Stimulated activated CD4-positive, alpha-beta T cell treated with anti-CD3 and anti-CD28 coated beads, Interleukin-1b, Interleukin-23, amount 100 ng/mL, for 1 hour (primary cell): ENCODE results near the gene FAM170B.

ENCODE experiments used
- DNase-seq, 2 donors: peaks; one replicate each; pipeline ENCODE4 v3.0.0-alpha.2; 2020; ENCODE audit warnings: low read depth in 2 of 2

FAM170B gene

DNA sequence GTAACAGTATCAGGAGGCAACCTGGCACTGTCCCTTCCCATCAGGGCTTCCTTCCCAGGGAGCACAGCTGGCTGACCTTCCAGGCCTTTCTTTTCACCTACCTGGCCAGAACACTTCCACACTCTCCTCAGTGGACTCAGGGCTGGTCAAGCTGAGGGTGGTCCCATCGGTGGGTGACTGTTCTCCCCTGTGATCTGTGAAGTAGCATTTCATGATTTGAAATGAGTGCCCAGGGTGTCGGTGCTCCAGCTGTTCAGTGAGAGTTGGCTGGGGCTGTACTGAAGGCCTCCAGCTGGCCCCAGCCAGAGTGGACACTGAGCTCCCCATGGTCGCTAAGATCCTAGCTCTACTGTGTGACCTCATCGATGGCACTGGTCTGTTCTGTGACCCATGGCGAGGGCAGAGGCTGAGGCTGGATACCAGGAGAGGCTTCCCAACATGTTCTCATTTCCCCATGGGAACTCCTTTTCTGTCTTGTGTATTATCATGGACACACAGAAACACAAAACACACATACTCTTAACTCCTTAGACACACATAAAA lies at the start of gene FAM170B:
FAM170B (minus strand) TSS at position 316 of the 543 bp plus-strand sequence; CDS start at position 213, 103 bp downstream.
- DNase-seq, result no peak

DNA sequence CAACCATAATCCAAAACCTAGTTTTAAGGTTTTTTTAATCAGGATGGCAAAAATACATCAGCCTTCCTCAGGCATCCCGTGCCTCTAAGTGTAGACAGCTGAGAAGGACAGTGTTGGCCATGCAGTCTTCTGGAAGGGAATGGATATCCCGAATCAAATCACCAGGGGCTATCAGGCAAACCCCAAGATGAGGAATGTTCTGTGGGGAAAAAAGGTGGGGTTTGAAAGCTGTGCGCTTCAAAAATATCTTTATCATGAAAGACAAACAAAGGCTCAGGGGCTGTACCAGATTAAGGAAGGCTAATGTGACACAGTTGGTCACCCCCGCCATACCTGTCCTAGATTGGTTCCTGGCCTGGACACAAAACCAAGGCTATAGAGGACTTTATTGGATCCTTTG lies 49.0 kb upstream of the FAM170B start:
- no peak for DNase-seq

DNA sequence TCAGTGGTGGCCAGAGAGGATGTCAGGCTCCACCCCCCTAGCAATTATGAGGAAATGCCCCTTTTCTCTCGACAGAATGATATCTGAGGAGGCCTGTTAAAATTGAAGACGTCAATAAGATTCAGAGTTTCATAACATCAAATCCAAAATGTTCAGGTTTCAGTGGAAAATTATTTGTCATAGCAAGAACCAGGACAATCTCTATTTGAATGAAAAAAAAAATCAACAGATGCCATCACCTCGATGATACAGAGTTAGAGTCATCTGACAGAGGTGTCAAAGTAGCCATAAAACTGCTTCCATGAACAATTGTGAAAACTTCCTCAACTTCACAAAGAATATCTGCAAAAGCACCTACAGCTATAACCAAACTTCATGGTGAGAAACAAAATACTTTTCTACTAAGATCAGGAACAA lies 46.6 kb upstream of the FAM170B start:
- DNase-seq, result no peak

DNA sequence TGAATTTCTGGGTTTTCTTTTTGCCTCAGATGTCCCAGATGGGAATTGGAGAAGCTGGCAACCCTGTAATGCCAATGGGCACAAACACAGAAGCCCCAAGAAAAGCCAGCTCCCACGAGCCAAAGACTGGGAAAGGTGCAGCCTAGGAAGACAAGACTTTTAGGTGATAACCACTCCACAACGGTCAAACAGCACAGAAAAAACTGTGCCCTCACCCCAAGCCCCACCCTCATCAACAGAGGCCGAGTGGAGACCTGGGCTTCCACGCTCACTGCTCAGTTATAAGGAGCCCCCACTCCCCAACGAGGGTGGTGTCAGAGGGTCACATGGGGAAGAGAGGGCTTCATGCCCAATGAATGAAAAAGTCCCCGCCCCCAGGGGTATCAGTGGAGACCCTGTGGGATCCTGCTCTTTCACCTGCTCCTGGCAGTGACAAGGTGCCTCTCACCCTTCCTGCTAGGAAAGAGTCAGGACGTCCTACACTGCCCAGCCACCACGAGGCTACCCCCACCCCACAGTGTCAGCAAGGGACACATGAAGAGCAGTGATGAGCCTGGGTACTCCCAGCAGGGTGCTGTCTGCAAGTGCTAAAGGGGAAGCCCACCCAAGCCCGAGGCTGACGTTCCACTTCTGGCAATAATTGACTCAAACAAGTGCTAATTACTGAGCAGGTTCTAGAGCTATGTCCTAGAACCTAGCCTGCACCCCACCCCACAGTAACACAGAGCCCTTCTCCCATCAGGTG lies 46.0 kb upstream of the FAM170B start:
- no peak for DNase-seq

DNA sequence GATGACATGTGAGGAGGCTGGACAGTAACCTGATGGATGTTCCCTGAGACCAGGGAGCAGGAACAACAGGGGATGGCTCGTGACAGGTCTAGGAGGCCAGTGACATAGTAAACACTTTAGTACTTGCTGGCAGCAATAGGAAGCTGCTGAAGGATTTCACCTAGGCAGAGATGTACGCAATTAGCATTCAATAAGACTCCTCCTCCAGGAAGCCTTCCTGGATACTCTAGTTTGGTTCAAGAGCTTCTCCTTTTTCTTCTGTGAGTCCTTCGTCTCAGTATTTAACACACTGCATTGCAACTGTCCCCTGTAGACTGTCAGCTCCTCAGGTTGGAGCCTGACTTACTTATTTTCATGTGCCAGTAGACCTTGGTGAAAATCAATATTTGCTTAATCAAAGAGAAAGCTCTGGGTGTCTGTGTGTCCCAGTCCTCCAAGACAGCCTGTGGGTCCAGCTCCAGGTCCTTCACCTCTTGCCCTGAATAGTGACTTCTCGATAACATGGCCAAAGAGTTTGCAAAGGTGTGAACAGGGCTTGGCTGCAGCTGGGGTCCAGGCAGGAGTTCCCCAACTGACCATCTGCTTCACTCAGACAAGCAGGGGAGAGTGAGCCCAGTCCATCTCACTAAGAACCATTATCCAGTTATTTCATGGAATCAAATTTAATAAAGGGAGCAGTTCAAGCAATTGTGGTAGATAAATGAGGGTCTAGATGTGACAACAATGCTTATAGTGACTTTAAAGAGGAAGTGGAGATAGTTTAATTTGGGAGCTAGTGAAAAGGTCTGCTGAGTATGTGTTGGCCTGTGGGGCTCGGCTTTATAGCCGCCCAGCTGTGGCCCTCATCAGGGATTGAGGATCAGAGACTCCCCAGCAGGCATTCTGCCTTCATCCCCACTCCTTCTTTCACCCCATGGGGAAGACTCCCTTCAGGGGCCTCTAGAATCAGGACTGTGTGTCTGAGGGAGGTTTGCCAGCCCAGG lies 45.0 kb upstream of the FAM170B start:
- DNase-seq, result no peak

DNA sequence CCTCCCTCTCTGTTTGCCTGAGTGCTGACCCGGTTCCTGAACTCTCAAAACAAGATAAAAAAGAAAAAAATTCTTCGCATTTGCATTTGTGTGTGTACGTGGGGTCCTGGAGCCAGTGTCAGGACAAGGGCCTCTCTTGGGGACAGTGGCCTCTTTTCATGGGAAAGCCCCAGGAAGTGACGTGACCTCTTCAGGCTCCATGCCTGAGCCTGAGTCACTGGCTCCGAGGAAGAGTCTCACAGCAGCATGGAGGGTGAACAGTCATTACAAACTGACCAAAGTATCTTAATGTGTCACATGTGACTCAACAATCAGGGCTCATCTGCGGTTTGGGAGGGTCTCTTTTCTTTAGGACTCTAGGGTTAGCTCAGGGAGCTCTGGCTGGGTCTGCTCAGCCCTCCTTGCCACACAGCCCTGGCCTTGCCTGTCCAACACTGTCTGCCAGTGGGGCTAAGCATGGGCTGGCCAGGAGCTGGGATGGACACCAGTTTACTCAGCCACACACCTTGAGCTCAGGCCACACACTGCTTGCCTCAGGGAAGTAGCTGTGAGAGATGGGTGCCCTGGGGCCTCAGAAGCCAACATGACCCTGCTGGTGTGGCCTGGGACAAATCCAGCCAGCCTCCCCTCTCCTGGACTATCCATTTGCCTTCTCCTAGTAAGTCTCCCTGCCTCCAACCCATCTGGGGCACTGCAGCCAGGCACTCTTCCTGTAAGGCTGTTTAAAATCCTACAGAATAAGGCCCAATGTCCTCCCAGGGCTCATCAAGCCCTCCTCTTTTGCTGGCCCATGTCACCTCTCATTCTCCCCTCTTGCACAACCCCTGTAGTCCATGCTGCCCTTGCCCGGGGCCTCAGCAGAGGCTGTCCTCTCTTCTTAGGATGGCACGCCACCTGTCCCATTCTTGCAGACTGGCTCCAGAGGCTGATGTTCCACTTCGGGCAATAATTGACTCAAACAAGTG lies 43.9 kb upstream of the FAM170B start:
- no peak for DNase-seq

DNA sequence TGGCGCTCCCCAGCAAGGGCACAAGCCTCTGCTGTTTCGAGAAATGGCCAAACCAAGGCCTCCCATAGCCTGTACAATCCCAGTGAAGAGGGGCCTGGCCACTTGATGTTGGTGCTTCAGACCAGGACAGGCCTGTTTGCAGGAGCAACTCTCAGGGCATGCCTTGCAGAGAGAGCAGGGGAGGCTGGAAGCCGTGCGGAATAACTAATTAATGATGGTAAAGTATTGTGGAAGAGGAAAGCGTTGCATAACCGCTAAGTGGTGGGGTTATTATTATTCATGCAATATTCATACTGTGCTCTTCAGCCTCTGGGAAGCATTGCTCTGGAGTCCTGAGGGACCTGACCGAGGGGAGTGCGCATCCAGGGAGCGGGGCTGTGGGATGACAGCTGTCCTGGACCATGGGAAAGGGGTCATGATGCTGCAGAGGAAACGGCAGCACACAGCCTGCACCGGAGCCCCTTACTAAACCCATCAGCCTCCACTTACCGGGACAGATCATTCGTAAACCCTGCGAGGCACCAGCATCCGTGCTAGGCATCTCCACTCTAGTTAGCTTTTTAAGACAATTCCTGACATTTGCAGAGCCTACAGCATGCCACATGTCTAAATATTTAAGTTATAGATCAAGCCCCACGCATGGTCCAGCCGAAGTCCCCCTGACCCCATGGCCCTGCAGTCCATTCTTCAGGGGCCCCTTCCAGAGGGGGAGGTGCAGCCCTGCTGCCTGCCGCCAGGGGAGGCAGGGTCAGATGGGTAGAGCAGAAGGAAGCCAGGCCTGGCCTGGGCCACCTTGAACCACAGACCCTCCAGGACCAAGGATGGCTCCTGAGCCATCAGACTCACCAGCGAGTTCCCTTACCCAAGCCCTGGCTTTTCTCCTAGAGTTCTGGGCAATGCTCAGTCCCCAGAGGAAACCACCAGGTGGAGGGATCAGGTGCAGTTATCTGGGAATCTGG lies 42.8 kb upstream of the FAM170B start:
- no peak for DNase-seq

DNA sequence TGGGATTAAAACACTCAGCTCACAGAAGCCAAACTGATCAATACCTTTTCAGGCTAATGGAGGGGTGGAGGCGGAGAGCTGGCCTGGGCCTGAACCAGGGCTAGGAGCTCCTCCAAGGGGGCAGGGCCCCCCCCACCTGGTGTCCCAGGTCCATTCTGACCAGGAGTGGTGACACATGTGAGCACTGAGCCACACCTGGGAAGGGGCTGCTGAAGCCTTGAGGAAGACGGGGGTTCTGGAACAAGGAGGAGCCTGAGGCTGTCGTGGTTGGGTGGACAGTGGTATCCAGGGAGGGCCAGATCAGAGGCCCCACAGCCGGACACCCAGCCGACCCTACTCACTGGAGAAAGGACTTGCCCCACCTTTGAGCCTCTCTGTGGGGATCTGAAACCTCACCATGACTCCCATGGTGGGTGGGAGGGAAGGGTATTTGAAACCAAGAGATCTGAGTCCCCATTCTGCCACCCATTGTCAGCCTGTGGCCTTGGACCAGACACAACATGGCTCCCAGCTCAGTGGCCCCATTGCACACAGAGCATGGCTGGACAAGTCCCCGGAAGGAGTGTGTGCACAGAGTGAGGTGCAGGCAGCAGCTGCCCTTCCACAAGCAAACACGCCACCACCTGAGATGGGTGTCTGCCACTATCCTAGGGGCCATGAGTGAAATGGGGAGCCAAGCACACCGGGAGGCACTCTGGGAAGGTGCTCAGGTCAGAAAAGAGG lies 41.9 kb upstream of the FAM170B start:
- no peak for DNase-seq

DNA sequence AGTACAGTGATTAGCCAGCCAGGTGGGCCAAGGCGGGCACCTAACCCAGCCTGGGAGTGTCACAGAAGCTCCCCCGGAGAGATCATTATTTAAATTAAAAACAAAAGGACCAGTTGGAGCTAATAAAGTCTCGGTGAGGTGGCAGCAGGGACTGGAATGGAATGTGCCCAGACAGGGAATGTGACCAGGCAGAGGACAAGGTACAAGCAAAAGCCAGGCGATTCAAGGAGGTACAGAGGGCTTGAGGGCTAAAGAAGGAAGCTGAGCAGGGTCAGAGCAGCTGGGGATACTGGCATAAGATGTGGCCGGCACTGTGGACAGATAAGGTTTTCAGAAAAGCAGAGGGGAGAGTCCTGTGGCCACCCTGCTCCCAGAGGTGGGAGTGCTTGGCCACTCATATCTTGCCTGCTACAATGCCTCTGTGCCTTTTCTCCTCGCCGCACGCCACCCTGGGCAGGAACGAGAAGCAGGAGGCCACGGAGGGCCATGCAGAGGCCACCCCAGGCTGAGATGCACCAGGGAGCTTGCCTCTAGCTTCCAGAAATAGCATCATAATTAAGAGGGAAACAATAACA lies 41.2 kb upstream of the FAM170B start:
- DNase-seq, result no peak

DNA sequence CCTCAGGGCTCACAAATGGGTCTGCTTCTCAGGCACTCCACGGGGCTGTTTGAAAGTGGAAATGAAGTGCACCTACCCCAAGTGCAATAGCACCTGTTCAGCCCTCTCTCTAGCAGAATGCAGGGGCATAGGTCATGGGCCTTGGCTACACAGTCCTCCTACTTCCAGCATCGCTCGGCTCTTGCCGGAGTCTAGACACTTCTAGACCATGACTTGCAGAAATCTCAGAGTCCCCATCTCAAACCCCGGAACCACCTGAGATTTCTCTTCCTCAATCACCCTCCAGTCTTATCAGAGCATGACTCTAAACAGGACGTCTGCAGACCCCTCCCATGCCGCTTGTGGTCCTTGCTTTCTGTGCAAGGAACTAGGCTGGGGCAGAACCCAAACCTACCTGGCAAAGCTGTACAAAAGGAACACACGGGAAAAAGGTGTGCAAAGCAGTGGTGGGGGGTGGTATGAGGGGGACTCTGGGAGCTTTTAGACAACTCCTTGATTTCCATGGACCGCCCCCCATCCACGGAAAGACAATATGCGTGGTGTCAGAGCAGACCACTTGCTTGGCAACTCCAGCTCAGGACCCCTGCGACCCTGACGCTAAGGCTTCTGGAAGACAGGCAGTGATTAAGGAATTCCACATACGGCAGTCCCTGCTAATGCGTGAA lies 40.6 kb upstream of the FAM170B start:
- no peak for DNase-seq

DNA sequence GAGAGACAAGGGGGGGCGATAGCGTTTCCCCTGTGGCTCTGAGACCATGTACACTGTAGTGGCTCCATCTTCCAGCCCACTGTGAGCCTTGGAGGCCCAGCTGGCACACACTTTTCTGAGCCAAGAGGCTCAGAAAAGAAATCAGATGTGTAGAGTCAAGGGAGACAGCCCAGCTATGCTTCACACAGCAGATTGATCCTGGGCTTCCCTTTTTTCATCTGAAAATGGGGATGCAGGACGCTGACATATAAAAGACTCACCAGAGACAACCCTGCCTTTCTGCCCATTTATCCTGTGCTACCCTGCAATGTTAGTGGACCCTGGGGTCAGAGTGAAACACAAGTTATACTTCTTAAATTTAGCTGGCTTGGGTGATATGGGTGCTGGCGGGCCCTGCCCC lies 40.0 kb upstream of the FAM170B start:
- DNase-seq, result no peak

DNA sequence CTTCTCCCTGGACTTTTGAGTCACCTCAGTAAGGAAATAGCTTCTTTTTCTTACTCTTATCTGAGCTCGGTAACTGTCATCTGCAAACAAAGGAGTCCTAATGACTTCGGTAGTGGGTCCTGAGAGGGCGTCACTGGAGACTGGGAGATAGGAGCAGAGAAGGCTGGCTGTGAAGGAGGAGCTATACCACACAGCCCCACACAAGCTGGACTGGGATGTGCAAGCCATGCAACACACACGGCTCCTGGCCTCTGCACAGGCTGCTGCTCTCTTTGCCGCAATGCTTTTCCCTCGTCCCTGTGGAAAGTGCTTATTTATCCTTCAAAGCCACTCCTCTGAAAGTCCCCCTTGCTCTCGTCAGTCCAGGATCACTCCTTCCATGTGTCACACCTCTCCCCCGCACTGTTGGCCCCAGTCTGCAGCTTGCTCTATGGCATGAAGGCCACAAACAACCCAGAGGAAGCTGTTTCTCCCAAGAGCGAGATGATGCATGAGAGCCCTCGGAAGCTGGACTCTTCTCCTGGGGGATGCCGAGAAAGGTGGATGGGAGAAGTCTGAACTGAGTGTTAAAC lies 39.5 kb upstream of the FAM170B start:
- no peak for DNase-seq

DNA sequence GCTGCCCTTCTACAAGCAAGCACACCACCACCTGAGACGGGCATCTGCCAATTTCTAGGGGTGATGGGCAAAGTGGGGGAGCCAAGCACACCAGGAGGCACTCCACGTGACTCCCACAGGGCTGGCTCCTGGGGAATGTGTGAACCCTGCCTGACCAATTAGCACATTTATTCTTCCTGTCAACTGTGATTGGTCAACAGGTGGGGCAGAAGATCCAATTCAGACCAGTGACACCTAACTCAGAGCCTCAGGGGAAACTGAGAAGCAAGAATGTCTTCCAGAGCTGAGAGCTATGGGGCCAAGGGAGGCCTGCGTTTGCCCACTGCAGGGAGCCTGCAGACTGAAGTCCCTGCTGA lies 38.9 kb upstream of the FAM170B start:
- DNase-seq, result no peak

DNA sequence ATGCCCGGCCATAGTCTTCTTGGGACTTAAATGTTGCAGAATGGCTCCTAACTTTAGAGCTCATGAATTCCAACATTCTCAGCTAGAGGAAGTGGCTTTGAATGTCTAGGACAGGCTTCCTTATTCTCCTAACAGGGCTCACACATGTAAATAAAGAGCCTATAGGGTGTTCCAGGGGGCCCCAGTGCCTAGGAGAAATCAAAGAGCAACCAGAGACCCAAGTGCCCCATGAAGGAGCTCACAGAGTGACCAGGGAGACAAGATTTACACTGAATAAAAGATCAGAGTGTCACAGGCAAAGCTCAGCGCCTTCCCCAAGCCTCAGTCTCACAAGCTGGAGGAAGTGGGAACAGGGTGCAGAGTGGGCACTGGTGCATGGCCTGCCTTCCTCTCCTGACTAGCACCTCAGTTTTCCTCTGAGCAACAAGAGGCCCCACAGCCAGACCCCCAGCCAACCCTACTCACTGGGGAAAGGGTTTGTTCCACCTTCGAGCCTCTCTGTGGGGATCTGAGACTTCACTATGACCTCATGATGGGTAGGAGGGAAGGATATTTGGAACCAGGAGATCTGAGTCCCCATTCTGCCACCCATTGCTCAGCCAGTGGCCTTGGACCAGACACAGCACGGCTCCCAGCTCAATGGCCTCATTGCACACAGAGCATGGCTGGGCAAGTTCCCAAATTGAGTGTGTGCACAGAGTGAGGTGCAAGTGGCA lies 38.4 kb upstream of the FAM170B start:
- DNase-seq, result no peak

DNA sequence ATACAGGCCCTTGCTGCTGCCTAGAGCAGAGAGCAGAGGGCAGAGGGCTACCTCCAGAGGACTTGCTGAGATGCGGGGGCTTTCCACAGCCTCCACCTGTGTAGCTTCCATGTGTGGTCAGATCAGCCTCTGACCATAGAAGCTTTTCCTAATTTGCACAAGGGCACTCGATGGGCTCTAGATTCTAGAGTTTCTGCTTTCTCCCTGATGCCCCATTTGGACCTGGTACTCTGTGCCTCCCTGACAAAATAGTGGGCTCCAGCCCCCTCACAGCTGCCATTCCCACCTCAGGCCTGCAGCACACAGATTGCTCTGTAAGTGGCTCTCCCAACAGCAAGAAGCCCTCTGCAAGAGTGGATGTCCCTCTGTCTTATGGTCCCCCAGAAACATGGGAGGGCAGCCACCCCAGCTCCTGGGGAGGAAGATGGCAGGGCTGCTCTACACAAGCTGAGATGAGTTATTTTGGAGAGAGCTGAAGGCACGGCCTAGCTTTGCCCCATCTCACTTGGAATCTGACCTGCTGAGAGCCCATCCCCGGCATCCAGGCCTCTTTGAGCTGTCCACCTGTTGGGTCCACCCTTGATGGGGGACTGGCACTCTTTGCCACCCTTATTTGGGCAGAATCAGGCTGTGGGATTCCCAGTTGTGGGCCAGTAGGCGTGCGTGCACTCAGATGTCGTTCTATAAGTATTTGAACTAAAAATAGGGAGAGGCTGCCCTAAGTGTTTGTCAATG lies 37.7 kb upstream of the FAM170B start:
- DNase-seq, result no peak

DNA sequence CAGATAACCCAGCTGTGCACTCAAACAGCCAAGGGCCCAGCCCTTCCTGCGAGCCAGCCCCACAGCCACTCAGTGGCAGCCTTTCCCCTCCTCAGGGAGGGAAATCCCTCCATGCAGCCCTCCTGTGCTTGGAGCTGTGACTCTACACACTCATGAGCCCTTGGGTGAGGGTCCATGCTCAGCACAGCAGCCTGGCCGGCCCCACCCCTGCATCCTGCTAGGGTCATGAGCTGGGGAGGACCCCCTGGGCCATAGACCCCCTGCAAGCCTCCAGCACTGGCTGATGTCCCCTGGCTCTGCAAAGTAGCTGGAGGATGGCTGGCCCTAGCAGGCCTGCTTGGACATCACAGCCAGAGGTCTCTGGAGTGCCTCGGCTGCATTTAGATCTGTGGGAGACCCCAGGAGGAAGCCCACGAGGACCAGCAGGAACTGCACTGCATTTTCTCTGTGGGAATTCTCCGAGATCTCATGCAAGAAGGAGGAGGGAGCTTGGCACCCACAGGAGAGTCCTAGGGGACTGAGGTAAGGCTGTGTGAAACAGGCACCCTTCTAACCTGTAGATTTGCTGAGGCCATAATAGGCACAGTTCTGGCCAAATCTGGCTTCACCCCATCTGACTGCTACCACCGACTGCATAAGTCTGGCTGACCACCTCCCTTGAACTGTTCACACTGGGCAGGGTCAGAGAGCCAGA lies 37.0 kb upstream of the FAM170B start:
- DNase-seq, result no peak
